ENCODE measurements around the gene FAM240B. TPM values are rescaled to one million over a fixed set of nuclear protein-coding genes. Genes with fewer than 3 reads are reported as not detected.

Gene FAM240B
- total and polyA plus RNA-seq, 4 donors = not detected

DNA sequence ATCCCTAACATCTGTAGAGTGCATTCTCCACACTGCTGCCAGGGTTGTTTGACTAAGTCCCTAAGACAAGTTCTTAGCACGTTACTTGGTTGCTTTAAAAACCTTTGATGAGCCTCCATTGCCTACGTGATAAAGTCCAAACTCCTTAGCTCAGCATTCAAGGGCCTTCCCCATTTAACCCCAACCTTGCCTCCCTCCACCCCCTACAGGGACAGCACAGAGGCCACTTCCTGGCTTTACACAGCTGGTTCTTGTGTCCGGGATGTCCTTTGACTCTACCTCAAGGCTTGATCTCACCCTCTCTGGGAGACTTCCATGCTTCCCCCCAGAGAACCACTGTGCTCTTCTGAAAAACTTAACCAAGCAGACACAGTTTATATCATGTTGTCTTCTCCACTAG, 29.4 kb downstream of the FAM240B start:
- 42% methylated on average over 3 of the region's 3 CpGs for WGBS
- DNase-seq (ENCODE audit: low spot score) = no peak

GRCh38 chr9:38689678-38690077, 30.3 kb downstream of the FAM240B start:
- Histone ChIP-seq H3K4me3 (ENCODE audit: low read depth in 1 of 3, low read length in 3 of 3) (no peak overlapping the region), H3K9ac (ENCODE audit: low read depth in 1 of 2, low read length in 2 of 2) (no peak overlapping the region), H3K9me3 (ENCODE audit: control insufficient read depth in 4 of 4, low read length in 3 of 4) (no peaks in the 10 kb centered on the region), H3K27ac (ENCODE audit: low read depth in 1 of 2, low read length in 2 of 2) (no peak overlapping the region), H3K36me3 (ENCODE audit: control insufficient read depth in 4 of 4, insufficient read depth in 3 of 4, low read depth in 1 of 4, low read length in 3 of 4) (no peaks in the 10 kb centered on the region), H3K4me1 (ENCODE audit: control insufficient read depth in 4 of 4, insufficient read depth in 4 of 4, low read length in 3 of 4) (peaks cover 0 to 3% (median 0%) of the 10 kb centered on the region in 4 donors), H3K27me3 (ENCODE audit: control insufficient read depth in 4 of 4, insufficient read depth in 4 of 4, low read length in 3 of 4) (peaks cover 0 to 3% (median under 1%) of the 10 kb centered on the region in 4 donors)
- DNase-seq (ENCODE audit: low spot score) = no peak
- TF ChIP-seq ZBTB33 (IDR thresholded peaks at IDR 0.05) = no peak
- no peak for TF ChIP-seq EGR1 (IDR thresholded peaks at IDR 0.05; ENCODE audit: low read depth in 2 of 2)
- TF ChIP-seq, protein P1, sequence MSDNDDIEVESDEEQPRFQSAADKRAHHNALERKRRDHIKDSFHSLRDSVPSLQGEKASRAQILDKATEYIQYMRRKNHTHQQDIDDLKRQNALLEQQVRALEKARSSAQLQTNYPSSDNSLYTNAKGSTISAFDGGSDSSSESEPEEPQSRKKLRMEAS (IDR thresholded peaks at IDR 0.05) = no peak
- TF ChIP-seq REST (IDR thresholded peaks at IDR 0.05) = no peak
- no peak for TF ChIP-seq RAD21 (IDR thresholded peaks at IDR 0.05)
- no peak for TF ChIP-seq GABPA (IDR thresholded peaks at IDR 0.05 in 1 of 2, conservative IDR thresholded peaks at IDR 0.05 in 1 of 2)
- TF ChIP-seq SP1 (IDR thresholded peaks at IDR 0.05) = no peak
- no peak for TF ChIP-seq HNF4G (IDR thresholded peaks at IDR 0.05)
- no peak for TF ChIP-seq FOXA2 (IDR thresholded peaks at IDR 0.05)
- no peak for TF ChIP-seq CTCF (IDR thresholded peaks at IDR 0.05; ENCODE audit: low read depth, low read length, missing input control)
- TF ChIP-seq, protein P2, sequence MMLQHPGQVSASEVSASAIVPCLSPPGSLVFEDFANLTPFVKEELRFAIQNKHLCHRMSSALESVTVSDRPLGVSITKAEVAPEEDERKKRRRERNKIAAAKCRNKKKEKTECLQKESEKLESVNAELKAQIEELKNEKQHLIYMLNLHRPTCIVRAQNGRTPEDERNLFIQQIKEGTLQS (IDR thresholded peaks at IDR 0.05) = no peak
- no peak for TF ChIP-seq TAF1 (conservative IDR thresholded peaks at IDR 0.05)
- no peak for TF ChIP-seq FOXA1 (IDR thresholded peaks at IDR 0.05)
- no peak for TF ChIP-seq JUND (IDR thresholded peaks at IDR 0.05)
- TF ChIP-seq NR2F2 (IDR thresholded peaks at IDR 0.05) = no peak
- no peak for TF ChIP-seq HNF4A (conservative IDR thresholded peaks at IDR 0.05)
- TF ChIP-seq RXRA (IDR thresholded peaks at IDR 0.05) = no peak
- TF ChIP-seq YY1 (IDR thresholded peaks at IDR 0.05) = no peak
- 48% methylated on average over 5 of the region's 5 CpGs for WGBS

More for the DNA sequence above, 29.4 kb downstream of the FAM240B start:
- peaks cover 0 to 3% (median 1%) of the 10 kb centered on the region in 4 donors for H3K27me3 ChIP-seq (ENCODE audit: control insufficient read depth in 4 of 4, insufficient read depth in 4 of 4, low read length in 3 of 4)
- H3K4me3 ChIP-seq (ENCODE audit: low read depth in 1 of 3, low read length in 3 of 3) = no peak overlapping the region
- peaks cover 0 to 3% (median 0%) of the 10 kb centered on the region in 4 donors for H3K4me1 ChIP-seq (ENCODE audit: control insufficient read depth in 4 of 4, insufficient read depth in 4 of 4, low read length in 3 of 4)
- H3K36me3 ChIP-seq (ENCODE audit: control insufficient read depth in 4 of 4, insufficient read depth in 3 of 4, low read depth in 1 of 4, low read length in 3 of 4) = no peaks in the 10 kb centered on the region
- H3K9ac ChIP-seq (ENCODE audit: low read depth in 1 of 2, low read length in 2 of 2) = no peak overlapping the region
- H3K27ac ChIP-seq (ENCODE audit: low read depth in 1 of 2, low read length in 2 of 2) = no peak overlapping the region
- no peaks in the 10 kb centered on the region for H3K9me3 ChIP-seq (ENCODE audit: control insufficient read depth in 4 of 4, low read length in 3 of 4)
- no peak for TF ChIP-seq GABPA (IDR thresholded peaks at IDR 0.05 in 1 of 2, conservative IDR thresholded peaks at IDR 0.05 in 1 of 2)
- TF ChIP-seq RXRA (IDR thresholded peaks at IDR 0.05) = no peak
- TF ChIP-seq FOXA1 (IDR thresholded peaks at IDR 0.05) = no peak
- TF ChIP-seq CTCF (IDR thresholded peaks at IDR 0.05; ENCODE audit: low read depth, low read length, missing input control) = no peak

All from liver (tissue), 9 donors.